ENCODE data around the gene SNX30.

SNX30 gene

DNA sequence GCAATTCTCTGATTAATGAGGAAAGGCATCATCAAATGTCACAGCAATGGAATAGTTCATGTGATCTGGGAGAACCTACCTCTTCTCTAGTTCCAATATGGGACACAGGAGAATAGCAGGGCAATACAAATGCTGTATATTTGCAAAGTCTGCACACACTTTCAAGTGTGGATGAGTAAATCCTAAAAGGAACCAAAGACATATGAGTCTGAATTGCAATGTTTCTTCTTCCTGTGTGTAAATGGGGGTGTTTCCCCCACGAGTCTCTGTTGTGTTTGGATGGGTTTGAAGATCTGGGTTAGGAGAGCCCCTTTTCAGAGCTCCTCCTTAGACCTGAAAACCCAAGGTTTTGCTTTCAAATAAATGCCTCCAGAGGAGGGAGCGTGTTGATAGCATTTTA lies 113.2 kb downstream of the SNX30 start:
- Histone ChIP-seq H3K9me3 (replicated peaks; ENCODE audit: low read length) (no peaks in the 10 kb centered on the region), H3K36me3 (ENCODE audit: insufficient read depth, low read length) (no peaks in the 10 kb centered on the region), H3K4me2 (ENCODE audit: low read length) (no peak overlapping the region), H3K27me3 (ENCODE audit: control insufficient read depth, insufficient read depth, low read length) (no peaks in the 10 kb centered on the region), H3K9ac (ENCODE audit: low read depth, low read length) (no peak overlapping the region), H3K4me3 (ENCODE audit: low read length) (no peak overlapping the region), H3K4me1 (ENCODE audit: control insufficient read depth, insufficient read depth, low read length) (peaks cover 4% of the 10 kb centered on the region)

DNA sequence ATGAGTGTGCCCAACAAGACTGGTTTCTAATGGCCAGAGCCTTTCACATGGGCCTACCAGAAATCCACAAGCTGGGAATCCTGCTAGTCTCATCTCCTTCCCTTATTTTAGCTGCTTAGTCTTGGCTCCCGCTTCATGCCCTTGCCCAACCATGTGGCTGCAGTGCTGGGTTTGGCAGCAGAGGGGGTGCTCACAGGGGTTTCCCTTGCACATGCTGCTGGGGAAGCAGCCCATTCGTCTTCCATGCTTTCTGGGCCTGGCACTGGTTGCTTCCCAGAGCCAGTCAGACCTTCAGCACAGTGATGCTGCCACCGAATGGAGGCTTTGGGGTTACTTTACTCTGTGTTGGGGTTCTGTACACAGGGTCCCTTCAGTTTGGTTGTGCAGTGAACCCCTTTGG lies 113.8 kb downstream of the SNX30 start:
- H3K4me2 ChIP-seq (ENCODE audit: low read length), result no peak overlapping the region
- no peaks in the 10 kb centered on the region for H3K27me3 ChIP-seq (ENCODE audit: control insufficient read depth, insufficient read depth, low read length)
- H3K9me3 ChIP-seq (replicated peaks; ENCODE audit: low read length), result no peaks in the 10 kb centered on the region
- no peak overlapping the region for H3K4me3 ChIP-seq (ENCODE audit: low read length)
- H3K4me1 ChIP-seq (ENCODE audit: control insufficient read depth, insufficient read depth, low read length), result peaks cover 4% of the 10 kb centered on the region
- H3K36me3 ChIP-seq (ENCODE audit: insufficient read depth, low read length), result no peaks in the 10 kb centered on the region
- no peak overlapping the region for H3K9ac ChIP-seq (ENCODE audit: low read depth, low read length)

DNA sequence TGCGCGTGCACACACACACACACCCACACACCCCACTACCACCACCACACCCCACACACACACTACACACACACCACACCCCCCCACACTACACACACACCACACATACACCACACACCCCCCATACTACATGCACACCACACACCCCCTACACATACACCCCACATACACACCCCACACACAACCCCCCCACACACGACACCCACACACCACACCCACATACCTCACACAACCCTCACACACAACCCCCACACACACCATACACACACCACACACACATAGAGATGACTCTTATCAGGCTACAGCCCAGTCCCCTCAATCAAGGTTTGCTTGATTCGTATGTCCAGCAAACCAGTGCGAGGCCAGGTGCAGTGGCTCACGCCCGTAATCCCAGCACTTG lies 114.4 kb downstream of the SNX30 start:
- Histone ChIP-seq H3K36me3 (ENCODE audit: insufficient read depth, low read length) (no peaks in the 10 kb centered on the region), H3K27me3 (ENCODE audit: control insufficient read depth, insufficient read depth, low read length) (no peaks in the 10 kb centered on the region), H3K9ac (ENCODE audit: low read depth, low read length) (no peak overlapping the region), H3K4me2 (ENCODE audit: low read length) (no peak overlapping the region), H3K4me3 (ENCODE audit: low read length) (no peak overlapping the region), H3K9me3 (replicated peaks; ENCODE audit: low read length) (no peaks in the 10 kb centered on the region), H3K4me1 (ENCODE audit: control insufficient read depth, insufficient read depth, low read length) (peaks cover 4% of the 10 kb centered on the region)

GRCh38 chr9:112866662-112867274 lies 116.2 kb downstream of the SNX30 start:
- Histone ChIP-seq H3K27me3 (ENCODE audit: control insufficient read depth, insufficient read depth, low read length) (no peaks in the 10 kb centered on the region), H3K4me1 (ENCODE audit: control insufficient read depth, insufficient read depth, low read length) (peaks cover 4% of the 10 kb centered on the region)

DNA sequence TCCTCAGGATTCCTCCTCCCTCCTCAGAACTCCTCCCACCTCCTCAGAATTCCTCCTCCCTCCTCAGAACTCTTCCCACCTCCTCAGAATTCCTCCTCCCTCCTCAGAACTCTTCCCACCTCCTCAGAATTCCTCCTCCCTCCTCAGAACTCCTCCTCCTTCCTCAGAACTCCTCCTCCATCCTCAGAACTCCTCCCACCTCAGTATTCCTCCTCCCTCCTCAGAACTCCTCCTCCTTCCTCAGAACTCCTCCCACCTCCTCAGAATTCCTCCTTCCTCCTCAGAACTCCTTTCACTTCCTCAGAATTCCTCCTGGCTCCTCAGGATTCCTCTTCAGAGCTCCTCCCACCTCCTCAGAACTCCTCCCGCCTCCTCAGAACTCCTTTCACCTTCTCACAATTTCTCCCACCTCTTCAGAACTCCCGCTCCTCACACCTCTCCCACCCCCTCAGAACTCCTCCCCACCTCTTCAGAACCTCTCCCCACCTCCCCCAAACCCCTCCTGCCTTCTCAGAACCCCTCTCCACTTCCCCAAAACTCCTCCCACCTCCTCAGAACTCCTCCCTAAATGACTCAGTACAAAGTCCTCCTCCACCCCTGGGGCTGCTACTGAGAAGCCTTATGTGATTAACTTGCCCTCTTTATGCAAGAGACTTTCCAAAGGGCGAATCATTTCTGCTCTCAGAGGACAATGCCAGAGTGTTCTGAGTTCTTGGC lies 116.9 kb downstream of the SNX30 start:
- no peak overlapping the region for H3K4me3 ChIP-seq (ENCODE audit: low read length)
- H3K4me1 ChIP-seq (ENCODE audit: control insufficient read depth, insufficient read depth, low read length), result peaks cover 4% of the 10 kb centered on the region
- no peaks in the 10 kb centered on the region for H3K27me3 ChIP-seq (ENCODE audit: control insufficient read depth, insufficient read depth, low read length)
- H3K4me2 ChIP-seq (ENCODE audit: low read length), result no peak overlapping the region
- H3K9ac ChIP-seq (ENCODE audit: low read depth, low read length), result no peak overlapping the region
- H3K36me3 ChIP-seq (ENCODE audit: insufficient read depth, low read length), result no peaks in the 10 kb centered on the region
- no peaks in the 10 kb centered on the region for H3K9me3 ChIP-seq (replicated peaks; ENCODE audit: low read length)

More at GRCh38 chr9:112866662-112867274, 116.2 kb downstream of the SNX30 start:
- Histone ChIP-seq H3K4me3 (ENCODE audit: low read length) (no peak overlapping the region), H3K9ac (ENCODE audit: low read depth, low read length) (no peak overlapping the region), H3K9me3 (replicated peaks; ENCODE audit: low read length) (no peaks in the 10 kb centered on the region), H3K36me3 (ENCODE audit: insufficient read depth, low read length) (no peaks in the 10 kb centered on the region), H3K4me2 (ENCODE audit: low read length) (no peak overlapping the region)

GRCh38 chr9:112868461-112868860 lies 117.9 kb downstream of the SNX30 start:
- Histone ChIP-seq H3K36me3 (ENCODE audit: insufficient read depth, low read length) (no peaks in the 10 kb centered on the region), H3K9me3 (replicated peaks; ENCODE audit: low read length) (no peaks in the 10 kb centered on the region), H3K4me2 (ENCODE audit: low read length) (no peak overlapping the region), H3K9ac (ENCODE audit: low read depth, low read length) (no peak overlapping the region), H3K27me3 (ENCODE audit: control insufficient read depth, insufficient read depth, low read length) (no peaks in the 10 kb centered on the region), H3K4me3 (ENCODE audit: low read length) (no peak overlapping the region), H3K4me1 (ENCODE audit: control insufficient read depth, insufficient read depth, low read length) (peaks cover 4% of the 10 kb centered on the region)

- Histone ChIP-seq H3K9ac (ENCODE audit: low read depth, low read length) (no peak overlapping the region), H3K4me2 (ENCODE audit: low read length) (no peak overlapping the region), H3K36me3 (ENCODE audit: insufficient read depth, low read length) (no peaks in the 10 kb centered on the region), H3K27me3 (ENCODE audit: control insufficient read depth, insufficient read depth, low read length) (no peaks in the 10 kb centered on the region), H3K4me3 (ENCODE audit: low read length) (no peak overlapping the region), H3K4me1 (ENCODE audit: control insufficient read depth, insufficient read depth, low read length) (peaks cover 4% of the 10 kb centered on the region), H3K9me3 (replicated peaks; ENCODE audit: low read length) (no peaks in the 10 kb centered on the region)
Measured at GRCh38 chr9:112869041-112869529, 118.5 kb downstream of the SNX30 start.

GRCh38 chr9:112869917-112870316 lies 119.4 kb downstream of the SNX30 start:
- H3K9ac ChIP-seq (ENCODE audit: low read depth, low read length), result no peak overlapping the region
- H3K9me3 ChIP-seq (replicated peaks; ENCODE audit: low read length), result no peaks in the 10 kb centered on the region
- no peaks in the 10 kb centered on the region for H3K27me3 ChIP-seq (ENCODE audit: control insufficient read depth, insufficient read depth, low read length)
- H3K36me3 ChIP-seq (ENCODE audit: insufficient read depth, low read length), result no peaks in the 10 kb centered on the region
- no peak overlapping the region for H3K4me2 ChIP-seq (ENCODE audit: low read length)
- H3K4me3 ChIP-seq (ENCODE audit: low read length), result no peak overlapping the region
- peaks cover 4% of the 10 kb centered on the region for H3K4me1 ChIP-seq (ENCODE audit: control insufficient read depth, insufficient read depth, low read length)

- Histone ChIP-seq H3K9ac (ENCODE audit: low read depth, low read length) (no peak overlapping the region), H3K36me3 (ENCODE audit: insufficient read depth, low read length) (no peaks in the 10 kb centered on the region), H3K4me3 (ENCODE audit: low read length) (no peak overlapping the region), H3K27me3 (ENCODE audit: control insufficient read depth, insufficient read depth, low read length) (no peaks in the 10 kb centered on the region), H3K4me2 (ENCODE audit: low read length) (no peak overlapping the region), H3K4me1 (ENCODE audit: control insufficient read depth, insufficient read depth, low read length) (peaks cover 4% of the 10 kb centered on the region), H3K9me3 (replicated peaks; ENCODE audit: low read length) (no peaks in the 10 kb centered on the region)
Measured at GRCh38 chr9:112870556-112870955, 120.0 kb downstream of the SNX30 start.

- H3K9ac ChIP-seq (ENCODE audit: low read depth, low read length), result no peak overlapping the region
- no peaks in the 10 kb centered on the region for H3K9me3 ChIP-seq (replicated peaks; ENCODE audit: low read length)
- no peak overlapping the region for H3K4me2 ChIP-seq (ENCODE audit: low read length)
- H3K27me3 ChIP-seq (ENCODE audit: control insufficient read depth, insufficient read depth, low read length), result no peaks in the 10 kb centered on the region
- H3K4me1 ChIP-seq (ENCODE audit: control insufficient read depth, insufficient read depth, low read length), result peaks cover 4% of the 10 kb centered on the region
- H3K36me3 ChIP-seq (ENCODE audit: insufficient read depth, low read length), result no peaks in the 10 kb centered on the region
- no peak overlapping the region for H3K4me3 ChIP-seq (ENCODE audit: low read length)
Measured at GRCh38 chr9:112872019-112872418, 121.5 kb downstream of the SNX30 start.

DNA sequence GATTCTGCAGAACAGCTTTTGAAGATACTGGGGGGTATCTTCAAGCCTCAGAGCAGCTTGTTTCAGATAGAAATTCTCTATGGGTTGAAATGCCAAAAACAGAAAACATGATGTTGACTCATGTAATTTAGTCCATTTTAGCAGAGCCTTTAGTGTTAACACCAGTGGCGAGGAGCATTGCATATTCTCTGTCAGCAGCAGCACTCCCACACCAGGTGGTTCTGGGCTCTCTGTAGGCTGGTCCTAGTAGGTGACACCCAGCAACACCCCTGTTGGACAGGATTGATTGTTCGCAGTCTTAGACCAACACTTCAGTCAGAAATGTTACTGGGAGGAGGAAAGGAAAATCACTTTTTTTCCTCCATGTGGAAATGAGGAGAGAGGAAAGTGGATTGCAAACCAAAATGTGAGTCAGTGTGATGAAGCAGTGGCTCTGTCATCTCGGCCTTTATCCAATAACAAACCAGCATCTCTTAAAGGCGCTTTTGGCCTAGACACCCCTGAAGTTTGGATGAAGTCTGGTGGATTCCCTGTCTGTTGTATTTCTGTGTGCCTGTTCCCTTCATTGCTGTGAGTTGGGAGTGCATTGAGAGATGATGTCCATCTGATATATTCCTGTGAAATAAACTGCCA lies 123.3 kb downstream of the SNX30 start:
- Histone ChIP-seq H3K4me2 (ENCODE audit: low read length) (no peak overlapping the region), H3K4me3 (ENCODE audit: low read length) (no peak overlapping the region), H3K27me3 (ENCODE audit: control insufficient read depth, insufficient read depth, low read length) (no peaks in the 10 kb centered on the region), H3K9me3 (replicated peaks; ENCODE audit: low read length) (no peaks in the 10 kb centered on the region), H3K4me1 (ENCODE audit: control insufficient read depth, insufficient read depth, low read length) (no peaks in the 10 kb centered on the region), H3K9ac (ENCODE audit: low read depth, low read length) (no peak overlapping the region), H3K36me3 (ENCODE audit: insufficient read depth, low read length) (no peaks in the 10 kb centered on the region)
